CD14-positive monocyte (primary cell): ENCODE results near the gene ANXA5. TPM values are rescaled to one million over a fixed set of nuclear protein-coding genes. Genes with fewer than 3 reads are reported as not detected.

Source experiments
- DNase-seq, 3 donors: peaks; one replicate each; pipeline ENCODE4 v3.0.0-alpha.2; 2011 to 2022
- H2AFZ ChIP-seq: 2 replicates; pipeline ENCODE4 v1.6.0; 2012; ENCODE audit warnings: mild to moderate bottlenecking, low read depth, low read length, inconsistent platforms; ENCODE audit not compliant: insufficient read depth, poor library complexity, severe bottlenecking
- H3K27ac ChIP-seq, 2 donors: 1 replicate in 1 of 2; 2 replicates in 1 of 2; pipeline ENCODE4 v1.5.1; 2012 to 2013; ENCODE audit warnings: low read length in 2 of 2, control low read depth in 1 of 2, inconsistent platforms in 1 of 2, low read depth in 1 of 2, mild to moderate bottlenecking in 1 of 2
- H3K27me3 ChIP-seq, 2 donors: one replicate each; pipeline versions ENCODE4 v1.6.0 to v1.6.1; 2011 to 2013; ENCODE audit warnings: low read length in 2 of 2; ENCODE audit not compliant: control insufficient read depth in 2 of 2, insufficient read depth in 2 of 2
- H3K36me3 ChIP-seq, 2 donors: replicated peaks in 1 of 2; 1 replicate in 1 of 2; 2 replicates in 1 of 2; pipeline versions ENCODE4 v1.5.1 to v1.6.1; 2012 to 2013; ENCODE audit warnings: low read length in 2 of 2, control low read depth in 1 of 2, inconsistent platforms in 1 of 2, mild to moderate bottlenecking in 1 of 2; ENCODE audit not compliant: insufficient read depth in 2 of 2, control insufficient read depth in 1 of 2
- H3K4me1 ChIP-seq, 2 donors: 1 replicate in 1 of 2; 2 replicates in 1 of 2; pipeline versions ENCODE4 v1.5.1 to v1.6.1; 2012 to 2013; ENCODE audit warnings: low read length in 2 of 2, control low read depth in 1 of 2, inconsistent platforms in 1 of 2, mild to moderate bottlenecking in 1 of 2, moderate library complexity in 1 of 2; ENCODE audit not compliant: insufficient read depth in 2 of 2, control insufficient read depth in 1 of 2
- H3K4me2 ChIP-seq: replicated peaks from 2 replicates; pipeline ENCODE3; 2012; ENCODE audit warnings: low read length, moderate library complexity, mild to moderate bottlenecking; ENCODE audit not compliant: poor library complexity, severe bottlenecking; ENCODE audit errors: extremely low read depth
- H3K4me3 ChIP-seq, 3 experiments: fragments of 200-600 bp in 1 of 3; sonication (generic) in 1 of 3; replicated peaks in 1 of 3; 1 replicate in 2 of 3; 2 replicates in 1 of 3; pipeline ENCODE4 v1.5.1; 2011 to 2013; ENCODE audit warnings: low read length in 3 of 3, mild to moderate bottlenecking in 3 of 3, control low read depth in 2 of 3, low read depth in 2 of 3, inconsistent platforms in 1 of 3, moderate library complexity in 1 of 3
- H3K79me2 ChIP-seq: 2 replicates; pipeline ENCODE4 v1.6.0; 2012; ENCODE audit warnings: mild to moderate bottlenecking, control low read depth, inconsistent platforms, low read length, moderate library complexity; ENCODE audit not compliant: insufficient read depth
- H3K9ac ChIP-seq: 2 replicates; pipeline ENCODE4 v1.6.0; 2017; ENCODE audit warnings: low read length, mild to moderate bottlenecking; ENCODE audit not compliant: insufficient read depth, poor library complexity, severe bottlenecking
- H3K9me3 ChIP-seq, 2 donors: replicated peaks in 1 of 2; 1 replicate in 1 of 2; 2 replicates in 1 of 2; pipeline versions ENCODE4 v1.5.1 to v1.6.1; 2012 to 2013; ENCODE audit warnings: low read length in 2 of 2, control low read depth in 1 of 2; ENCODE audit not compliant: control insufficient read depth in 1 of 2, insufficient read depth in 1 of 2
- H4K20me1 ChIP-seq: 2 replicates; pipeline ENCODE4 v1.6.0; 2012; ENCODE audit warnings: mild to moderate bottlenecking, low read length, control low read depth, moderate library complexity; ENCODE audit not compliant: insufficient read depth
- H3K27ac Mint-ChIP-seq, 7 donors: one replicate each; pipeline ENCODE4 v1.8.0; 2020; ENCODE audit warnings: mild to moderate bottlenecking in 7 of 7, mixed read lengths in 7 of 7, moderate library complexity in 6 of 7, inconsistent platforms in 2 of 7
- H3K27me3 Mint-ChIP-seq, 3 donors: one replicate each; pipeline ENCODE4 v1.8.0; 2021 to 2022; ENCODE audit warnings: low read depth in 3 of 3, mild to moderate bottlenecking in 3 of 3, mixed read lengths in 3 of 3, moderate library complexity in 3 of 3, inconsistent platforms in 1 of 3
- H3K36me3 Mint-ChIP-seq, 2 donors: one replicate each; pipeline ENCODE4 v1.8.0; 2020; ENCODE audit warnings: mixed read lengths in 2 of 2, inconsistent platforms in 1 of 2, mild to moderate bottlenecking in 1 of 2
- H3K4me1 Mint-ChIP-seq: one replicate; pipeline ENCODE4 v1.8.0; 2020; ENCODE audit warnings: mild to moderate bottlenecking, mixed read lengths
- H3K4me3 Mint-ChIP-seq, 2 donors: one replicate each; pipeline ENCODE4 v1.8.0; 2020; ENCODE audit warnings: mild to moderate bottlenecking in 2 of 2, mixed read lengths in 2 of 2, moderate library complexity in 1 of 2
- H3K9me3 Mint-ChIP-seq, 7 donors: one replicate each; pipeline ENCODE4 v1.8.0; 2020 to 2022; ENCODE audit warnings: mixed read lengths in 7 of 7, mild to moderate bottlenecking in 6 of 7, moderate library complexity in 6 of 7, inconsistent platforms in 2 of 7
- CTCF ChIP-seq: fragments of 200-600 bp; IDR thresholded peaks from one replicate; pipeline ENCODE4 v1.8.0; 2022; ENCODE audit warnings: antibody characterized with exemption, mild to moderate bottlenecking
- WGBS: methylation state at CpG from one replicate; pipeline ENCODE4 v1.1.5; 2013; ENCODE audit warnings: missing lambda C conversion rate; ENCODE audit not compliant: insufficient coverage; 5-methylcytosine and 5-hydroxymethylcytosine counted together
- intact Hi-C, 2 donors: fragments of 100-400 bp; cut with micrococcal nuclease; formaldehyde crosslinking; loops; one replicate each; pipeline versions ENCODE4 v1.15.0 to v1.15.1; 2023
- polyA plus RNA-seq, 3 donors: library from polyadenylated mRNA; depleted of rRNA in 1 of 3; unstranded in 2 of 3; stranded (reverse) in 1 of 3; fragments of 300-500 nt in 2 of 3; fragments of >200 nt in 1 of 3; fragmentation: Illumina TruSeq in 2 of 3; gene quantifications; 1 replicate in 2 of 3; 2 replicates in 1 of 3; pipeline ENCODE4 v1.2.3, GENCODE V29; 2012 to 2021

ANXA5 gene
- polyA plus RNA-seq, 3 donors: 312 to 796 (median 752) TPM

DNA sequence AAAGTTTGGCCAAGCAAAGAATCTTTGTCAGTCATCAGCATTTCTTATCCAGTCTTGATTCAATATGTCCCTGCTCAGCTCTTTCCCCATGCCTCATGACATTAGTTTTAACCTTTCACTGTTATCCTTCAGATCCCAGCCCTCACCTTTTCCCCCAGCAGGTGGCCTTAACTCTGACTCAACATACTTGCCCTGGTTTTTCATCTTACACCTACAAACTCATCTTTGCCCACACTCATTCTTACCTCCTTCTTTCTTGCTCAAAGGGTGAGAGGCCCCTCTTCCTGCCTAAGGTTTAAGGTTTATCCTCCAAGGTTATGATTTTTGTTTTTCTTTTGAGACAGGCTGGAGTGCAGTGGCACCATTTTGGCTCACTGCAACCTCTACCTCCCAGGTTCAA is 10.6 kb upstream of the ANXA5 start:
- intact Hi-C loops: no loop called here
- Histone ChIP-seq H3K9ac (no peak overlapping the region), H2AFZ (no peak overlapping the region), H3K79me2 (no peaks in the 10 kb centered on the region), H3K4me2 (no peak overlapping the region), H3K9me3 (no peaks in the 10 kb centered on the region), H3K27ac (no peak overlapping the region), H3K27me3 (peaks cover 9 to 29% of the 10 kb centered on the region in 2 donors), H4K20me1 (no peaks in the 10 kb centered on the region), H3K4me1 (peaks cover 0 to 4% of the 10 kb centered on the region in 2 donors), H3K36me3 (no peaks in the 10 kb centered on the region), H3K4me3 (no peak overlapping the region)
- DNase-seq: no peak
- H3K4me3 Mint-ChIP-seq: no peak overlapping the region
- H3K9me3 Mint-ChIP-seq: peaks cover 0 to 3% (median 0%) of the 10 kb centered on the region in 7 donors
- peaks cover 18 to 51% (median 27%) of the 10 kb centered on the region in 3 donors for H3K27me3 Mint-ChIP-seq
- H3K27ac Mint-ChIP-seq: peak overlapping the region in 2 of 7 donors; percentile 3 to 7
- no peaks in the 10 kb centered on the region for H3K36me3 Mint-ChIP-seq
- no peak for TF ChIP-seq CTCF
- peaks cover 12% of the 10 kb centered on the region for H3K4me1 Mint-ChIP-seq

DNA sequence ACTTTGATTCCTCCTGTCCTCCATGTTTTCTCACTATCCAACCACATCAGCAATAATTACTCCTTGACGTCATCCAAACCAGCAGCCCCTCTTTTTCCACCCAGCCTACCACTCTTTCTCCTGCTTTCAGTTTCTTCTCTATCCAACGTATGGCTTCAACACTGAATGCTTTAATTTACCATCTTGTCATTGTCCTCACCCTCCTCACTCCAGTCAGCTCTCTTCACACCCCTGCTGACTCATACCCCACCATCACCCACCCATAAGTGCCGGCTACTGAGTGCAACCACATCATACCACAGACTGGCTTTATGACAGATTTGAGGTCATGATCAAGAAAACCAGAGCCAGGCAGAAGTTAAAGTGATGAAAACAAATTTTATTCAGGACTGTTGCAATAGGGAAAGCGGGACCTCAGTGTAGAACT is 9.8 kb upstream of the ANXA5 start:
- intact Hi-C loops: no loop called here
- H3K27ac Mint-ChIP-seq: no peak overlapping the region
- peaks cover 0 to 3% of the 10 kb centered on the region in 2 donors for H3K9me3 ChIP-seq
- no peak for TF ChIP-seq CTCF
- H2AFZ ChIP-seq: no peak overlapping the region
- H3K4me2 ChIP-seq: no peak overlapping the region
- no peaks in the 10 kb centered on the region for H3K79me2 ChIP-seq
- no peaks in the 10 kb centered on the region for H4K20me1 ChIP-seq
- peaks cover 14 to 44% (median 21%) of the 10 kb centered on the region in 3 donors for H3K27me3 Mint-ChIP-seq
- H3K27me3 ChIP-seq: peaks cover 9 to 21% of the 10 kb centered on the region in 2 donors
- H3K36me3 ChIP-seq: no peaks in the 10 kb centered on the region
- no peak overlapping the region for H3K27ac ChIP-seq
- 46% methylated on average over 3 of the region's 4 CpGs for WGBS
- peaks cover 9% of the 10 kb centered on the region for H3K4me1 Mint-ChIP-seq
- H3K36me3 Mint-ChIP-seq: no peaks in the 10 kb centered on the region
- no peak overlapping the region for H3K9ac ChIP-seq
- H3K4me3 Mint-ChIP-seq: no peak overlapping the region
- peaks cover 0 to 4% of the 10 kb centered on the region in 2 donors for H3K4me1 ChIP-seq
- H3K4me3 ChIP-seq: no peak overlapping the region
- DNase-seq: peak in 1 of 3 donors; percentile 29
- H3K9me3 Mint-ChIP-seq: peaks cover 0 to 8% (median 0%) of the 10 kb centered on the region in 7 donors
